IMR-90 (cell line): ENCODE measurements around the gene TNNI2. TPM values are rescaled to one million over a fixed set of nuclear protein-coding genes. Genes with fewer than 3 reads are reported as not detected.
A peak's percentile ranks its signal among the peaks of the same experiment; 100 is the strongest.

ENCODE experiments used
- ATAC-seq: fragments of 200-7000 bp; cut with Tn5 transposase; 2 replicates; pipeline ENCODE4 v1.9.1; 2020; ENCODE audit warnings: low read depth, mild to moderate bottlenecking, moderate library complexity
- BruUV-seq: library from RNA; stranded (reverse); fragments of 400-500 nt; replicated peaks from 2 replicates; lab custom pipeline; 2021; lab: Mats Ljungman, UMichigan
- CTCF ChIA-PET: fragments of 300-600 bp; formaldehyde crosslinking; extraction: SDS; loops from one replicate; lab custom pipeline; 2021; ENCODE audit warnings: antibody characterized with exemption; lab: Yijun Ruan, JAX
- POLR2A ChIA-PET: fragments of 300-600 bp; sonication (Branson Sonifier 250); formaldehyde crosslinking; loops from one replicate; lab custom pipeline; 2022; ENCODE audit warnings: antibody characterized with exemption; ENCODE audit not compliant: unreplicated experiment; lab: Charles Lee
- DNase-seq: peaks from one replicate; pipeline ENCODE4 v3.0.0; 2013
- H2AFZ ChIP-seq: replicated peaks from 2 replicates; pipeline ENCODE3; 2013; ENCODE audit warnings: low read length, mild to moderate bottlenecking; ENCODE audit not compliant: poor library complexity
- H2AK5ac ChIP-seq: 2 replicates; pipeline ENCODE4 v1.6.1; 2013; ENCODE audit warnings: low read depth, low read length, inconsistent platforms
- H2AK9ac ChIP-seq: replicated peaks from 2 replicates; pipeline ENCODE3; 2013; ENCODE audit warnings: mild to moderate bottlenecking, low read depth, low read length, moderate library complexity; ENCODE audit not compliant: poor library complexity
- H2BK120ac ChIP-seq: 2 replicates; pipeline ENCODE4 v1.6.1; 2013; ENCODE audit warnings: low read depth, low read length, inconsistent platforms
- H2BK15ac ChIP-seq: 3 replicates; pipeline ENCODE4 v1.6.1; 2013; ENCODE audit warnings: low read depth, low read length, inconsistent platforms
- H2BK20ac ChIP-seq: 2 replicates; pipeline ENCODE4 v1.6.1; 2013; ENCODE audit warnings: low read depth, mild to moderate bottlenecking, inconsistent platforms, low read length, moderate library complexity
- H2BK5ac ChIP-seq: 2 replicates; pipeline ENCODE4 v1.6.1; 2013; ENCODE audit warnings: mild to moderate bottlenecking, low read depth, low read length, inconsistent platforms; ENCODE audit not compliant: poor library complexity, severe bottlenecking
- H3K14ac ChIP-seq: replicated peaks from 2 replicates; pipeline ENCODE4 v1.6.1; 2013; ENCODE audit warnings: low read depth, low read length, inconsistent platforms
- H3K18ac ChIP-seq: 2 replicates; pipeline ENCODE4 v1.6.1; 2013; ENCODE audit warnings: low read depth, low read length, control low read depth
- H3K23ac ChIP-seq: 2 replicates; pipeline ENCODE4 v1.6.1; 2013; ENCODE audit warnings: low read depth, low read length, inconsistent platforms
- H3K27ac ChIP-seq: 2 replicates; pipeline ENCODE4 v1.5.1; 2013; ENCODE audit warnings: mild to moderate bottlenecking, control low read depth, low read length; ENCODE audit not compliant: insufficient read depth
- H3K27me3 ChIP-seq: 2 replicates; pipeline ENCODE4 v1.6.1; 2013; ENCODE audit warnings: low read length; ENCODE audit not compliant: control insufficient read depth, insufficient read depth
- H3K36me3 ChIP-seq: 2 replicates; pipeline ENCODE4 v1.6.1; 2013; ENCODE audit warnings: low read length, mixed read lengths; ENCODE audit not compliant: control insufficient read depth, insufficient read depth
- H3K4ac ChIP-seq: 2 replicates; pipeline ENCODE4 v1.6.1; 2013; ENCODE audit warnings: low read depth, low read length, inconsistent platforms
- H3K4me1 ChIP-seq: 2 replicates; pipeline ENCODE4 v1.6.1; 2013; ENCODE audit warnings: low read length, mixed read lengths; ENCODE audit not compliant: control insufficient read depth, insufficient read depth
- H3K4me2 ChIP-seq: 2 replicates; pipeline ENCODE4 v1.6.1; 2013; ENCODE audit warnings: low read depth, mild to moderate bottlenecking, control low read depth, low read length, moderate library complexity
- H3K4me3 ChIP-seq: 2 replicates; pipeline ENCODE4 v1.5.1; 2013; ENCODE audit warnings: low read depth, mild to moderate bottlenecking, control low read depth, low read length, moderate library complexity; ENCODE audit not compliant: insufficient read depth
- H3K56ac ChIP-seq: 2 replicates; pipeline ENCODE4 v1.6.1; 2013; ENCODE audit warnings: low read length, inconsistent platforms; ENCODE audit not compliant: insufficient read depth; ENCODE audit errors: extremely low read depth
- H3K79me1 ChIP-seq, 2 experiments: 2 replicates each; pipeline ENCODE4 v1.6.1; 2013; ENCODE audit warnings: low read length in 2 of 2, inconsistent platforms in 1 of 2, low read depth in 1 of 2
- H3K9ac ChIP-seq: 2 replicates; pipeline ENCODE4 v1.6.1; 2013; ENCODE audit warnings: low read depth, low read length, control low read depth
- H3K9me1 ChIP-seq: 2 replicates; pipeline ENCODE4 v1.6.1; 2013; ENCODE audit warnings: low read length, inconsistent platforms; ENCODE audit not compliant: insufficient read depth
- H3K9me3 ChIP-seq: 2 replicates; pipeline ENCODE4 v1.6.1; 2013; ENCODE audit warnings: low read length; ENCODE audit not compliant: control insufficient read depth, insufficient read depth
- H4K20me1 ChIP-seq: 2 replicates; pipeline ENCODE4 v1.6.1; 2013; ENCODE audit warnings: low read length, inconsistent platforms; ENCODE audit not compliant: insufficient read depth
- H4K5ac ChIP-seq: 2 replicates; pipeline ENCODE4 v1.6.1; 2013; ENCODE audit warnings: mild to moderate bottlenecking, low read depth, low read length, control low read depth
- H4K8ac ChIP-seq, 2 experiments: 2 replicates each; pipeline ENCODE4 v1.6.1; 2013; ENCODE audit warnings: low read depth in 2 of 2, low read length in 2 of 2, control low read depth in 1 of 2, inconsistent platforms in 1 of 2
- H4K91ac ChIP-seq: 2 replicates; pipeline ENCODE4 v1.6.1; 2013; ENCODE audit warnings: low read depth, low read length, inconsistent platforms; ENCODE audit not compliant: insufficient read depth
- BHLHE40 ChIP-seq: fragments of 150-350 bp; IDR thresholded peaks from 2 replicates; pipeline ENCODE4 v1.6.1; 2016; ENCODE audit warnings: mild to moderate bottlenecking, low read depth, low read length
- CEBPB ChIP-seq: IDR thresholded peaks from 2 replicates; pipeline ENCODE4 v1.6.1; 2012; ENCODE audit warnings: low read depth, low read length, improper control_type of control experiment
- CHD1 ChIP-seq: IDR thresholded peaks from 2 replicates; pipeline ENCODE4 v1.6.1; 2012; ENCODE audit warnings: low read depth, low read length, improper control_type of control experiment
- CTCF ChIP-seq: conservative IDR thresholded peaks from 2 replicates; pipeline ENCODE4 v1.5.1; 2012; ENCODE audit warnings: mild to moderate bottlenecking, low read depth, low read length, improper control_type of control experiment
- ELK1 ChIP-seq: fragments of 150-350 bp; IDR thresholded peaks from 2 replicates; pipeline ENCODE4 v1.6.1; 2016; ENCODE audit warnings: low read depth, mild to moderate bottlenecking, low read length, moderate library complexity, borderline replicate concordance
- FOS ChIP-seq: fragments of 150-350 bp; IDR thresholded peaks from 2 replicates; pipeline ENCODE4 v1.6.1; 2016; ENCODE audit warnings: low read depth, low read length
- MAFK ChIP-seq: IDR thresholded peaks from 2 replicates; pipeline ENCODE4 v1.6.1; 2012; ENCODE audit warnings: low read depth, low read length, improper control_type of control experiment
- MAZ ChIP-seq: IDR thresholded peaks from 2 replicates; pipeline ENCODE4 v1.6.1; 2012; ENCODE audit warnings: low read depth, mild to moderate bottlenecking, low read length, improper control_type of control experiment, moderate library complexity, borderline replicate concordance
- MXI1 ChIP-seq: IDR thresholded peaks from 2 replicates; pipeline ENCODE4 v1.6.1; 2012; ENCODE audit warnings: low read depth, mild to moderate bottlenecking, low read length, moderate library complexity, borderline replicate concordance
- NFE2L2 ChIP-seq: fragments of 150-350 bp; IDR thresholded peaks from 2 replicates; pipeline ENCODE4 v1.6.1; 2016; ENCODE audit warnings: low read depth, mild to moderate bottlenecking, low read length
- POLR2A ChIP-seq: IDR thresholded peaks from 2 replicates; pipeline ENCODE4 v1.6.1; 2012; ENCODE audit warnings: mild to moderate bottlenecking, low read depth, low read length
- RAD21 ChIP-seq: IDR thresholded peaks from 2 replicates; pipeline ENCODE4 v1.6.1; 2012; ENCODE audit warnings: low read length, improper control_type of control experiment
- RCOR1 ChIP-seq: IDR thresholded peaks from 2 replicates; pipeline ENCODE4 v1.6.1; 2012; ENCODE audit warnings: mild to moderate bottlenecking, low read length, improper control_type of control experiment; ENCODE audit not compliant: insufficient replicate concordance
- RFX5 ChIP-seq: IDR thresholded peaks from 2 replicates; pipeline ENCODE4 v1.8.0; 2012; ENCODE audit warnings: low read depth, mild to moderate bottlenecking, low read length, moderate library complexity
- SMC3 ChIP-seq: fragments of 150-350 bp; IDR thresholded peaks from 2 replicates; pipeline ENCODE4 v1.6.1; 2016; ENCODE audit warnings: low read depth, mild to moderate bottlenecking, antibody characterized with exemption, low read length, moderate library complexity
- WGBS, 2 experiments: methylation state at CpG; one replicate each; pipeline versions ENCODE4 v1.1.5 to v1.1.7; 2013; ENCODE audit warnings: missing lambda C conversion rate in 2 of 2; ENCODE audit not compliant: insufficient read length in 1 of 2; ENCODE audit errors: extremely low coverage in 2 of 2; 5-methylcytosine and 5-hydroxymethylcytosine counted together
- dilution Hi-C: fragments of 300-500 bp; cut with HindIII; formaldehyde crosslinking; loops from one replicate; pipeline ENCODE4 v1.14.3; 2018; ENCODE audit warnings: low sequenced_read_pairs; ENCODE audit not compliant: unreplicated experiment
- in situ Hi-C: fragments of 300-500 bp; cut with MboI; formaldehyde crosslinking; loops from 3 replicates; pipeline ENCODE4 v1.14.3; 2019; ENCODE audit warnings: low sequenced_read_pairs, inconsistent platforms, mixed read lengths
- intact Hi-C: fragments of 100-400 bp; cut with micrococcal nuclease; formaldehyde crosslinking; loops from 2 replicates; pipeline ENCODE4 v1.10.0; 2022
- polyA plus RNA-seq, 3 experiments: library from polyadenylated mRNA; depleted of rRNA; stranded (reverse); fragments of >200 nt; gene quantifications; 2 replicates each; pipeline ENCODE4 v1.2.3, GENCODE V29; 2012; ENCODE audit warnings: low replicate concordance in 1 of 3
- total RNA-seq: library from RNA; depleted of rRNA; stranded (reverse); fragments of >200 nt; gene quantifications from 2 replicates; pipeline ENCODE4 v1.2.3, GENCODE V29; 2012
- TF ChIP-seq, protein P1 (sequence below): fragments of 150-350 bp; IDR thresholded peaks from 2 replicates; pipeline ENCODE4 v1.6.1; 2017; ENCODE audit warnings: mild to moderate bottlenecking, antibody characterized with exemption, low read length, low read depth

Gene TNNI2
- total and polyA plus RNA-seq, 2 of the 4 experiments (the other 2 are of a cell fraction): not detected

- Histone ChIP-seq H4K20me1 (no peaks in the 10 kb centered on the region), H2BK15ac (no peak overlapping the region; the same call in 1 of the 3 replicates), H2AK5ac (peak overlapping the region; percentile 82), H3K18ac (peak overlapping the region; percentile 33; the same call in 1 of the 2 replicates), H2BK5ac (no peak overlapping the region), H3K27ac (peak overlapping the region; percentile 25; the same call in 1 of the 2 replicates), H3K4ac (peak overlapping the region; percentile 78), H3K4me3 (no peak overlapping the region), H3K4me2 (no peak overlapping the region; the same call in 1 of the 2 replicates), H3K56ac (no peak overlapping the region; the same call in 1 of the 2 replicates), H3K36me3 (no peaks in the 10 kb centered on the region), H4K91ac (peak overlapping the region; percentile 89), H2AK9ac (peak overlapping the region; percentile 98), H3K27me3 (peaks cover 9% of the 10 kb centered on the region; the same call in 1 of the 2 replicates), H3K79me1 (no peaks in the 10 kb centered on the region), H3K14ac (peak overlapping the region; percentile 62; the same call in 1 of the 2 replicates), H4K8ac (peak overlapping the region; percentile 40 to 71; a peak in 3 of 4 replicates), H2AFZ (peak overlapping the region; percentile 83), H3K4me1 (peaks cover 14% of the 10 kb centered on the region), H3K23ac (no peak overlapping the region), H4K5ac (peak overlapping the region; percentile 69; the same call in 1 of the 2 replicates), H2BK20ac (peak overlapping the region; percentile 83), H2BK120ac (peak overlapping the region; percentile 90), H3K9me1 (peaks cover 4% of the 10 kb centered on the region), H3K9ac (no peak overlapping the region; the same call in 1 of the 2 replicates), H3K9me3 (no peaks in the 10 kb centered on the region)
- dilution Hi-C loops: no loop called here
- DNase-seq (no peak), ATAC-seq (peak; percentile 3; the same call in 1 of the 2 replicates)
- in situ Hi-C loops: no loop called here
- ChIA-PET POLR2A (no interaction called here), CTCF (no interaction called here)
- TF ChIP-seq RFX5 (no peak), MAFK (no peak), FOS (no peak), ELK1 (no peak), NFE2L2 (no peak), CTCF (no peak), CHD1 (no peak), RCOR1 (no peak), MAZ (no peak), MXI1 (no peak), RAD21 (no peak), SMC3 (no peak), CEBPB (no peak), POLR2A (no peak), BHLHE40 (no peak)
- TF ChIP-seq, protein P1, sequence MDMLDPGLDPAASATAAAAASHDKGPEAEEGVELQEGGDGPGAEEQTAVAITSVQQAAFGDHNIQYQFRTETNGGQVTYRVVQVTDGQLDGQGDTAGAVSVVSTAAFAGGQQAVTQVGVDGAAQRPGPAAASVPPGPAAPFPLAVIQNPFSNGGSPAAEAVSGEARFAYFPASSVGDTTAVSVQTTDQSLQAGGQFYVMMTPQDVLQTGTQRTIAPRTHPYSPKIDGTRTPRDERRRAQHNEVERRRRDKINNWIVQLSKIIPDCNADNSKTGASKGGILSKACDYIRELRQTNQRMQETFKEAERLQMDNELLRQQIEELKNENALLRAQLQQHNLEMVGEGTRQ: no peak
- intact Hi-C loops: no loop called here
- 53% methylated on average over 4 of the region's 18 CpGs; no CpG with 5 or more reads in 1 of the 2 experiments for WGBS, 2 experiments
- no TSS peak for BruUV-seq
Measured at GRCh38 chr11:1864231-1864630, 25.4 kb downstream of the TNNI2 start.
